Keratinocyte (primary cell): ENCODE results near the gene VAT1L.

Experiments used
- EZH2 ChIP-seq: IDR thresholded peaks from one replicate; pipeline ENCODE4 v1.6.1; 2012; ENCODE audit warnings: inconsistent platforms, mild to moderate bottlenecking, low read length, moderate library complexity
- TF ChIP-seq, protein P1 (sequence below), 3 experiments: IDR thresholded peaks in 1 of 3; conservative IDR thresholded peaks in 1 of 3; optimal IDR thresholded peaks in 1 of 3; 2 replicates in 2 of 3; 3 replicates in 1 of 3; pipeline versions ENCODE3 to v1.5.1; 2011; ENCODE audit warnings: low read length in 3 of 3, mild to moderate bottlenecking in 3 of 3, moderate library complexity in 2 of 3, control low read depth in 1 of 3, inconsistent platforms in 1 of 3; ENCODE audit not compliant: insufficient read depth in 2 of 3; ENCODE audit errors: extremely low read depth in 1 of 3

DNA sequence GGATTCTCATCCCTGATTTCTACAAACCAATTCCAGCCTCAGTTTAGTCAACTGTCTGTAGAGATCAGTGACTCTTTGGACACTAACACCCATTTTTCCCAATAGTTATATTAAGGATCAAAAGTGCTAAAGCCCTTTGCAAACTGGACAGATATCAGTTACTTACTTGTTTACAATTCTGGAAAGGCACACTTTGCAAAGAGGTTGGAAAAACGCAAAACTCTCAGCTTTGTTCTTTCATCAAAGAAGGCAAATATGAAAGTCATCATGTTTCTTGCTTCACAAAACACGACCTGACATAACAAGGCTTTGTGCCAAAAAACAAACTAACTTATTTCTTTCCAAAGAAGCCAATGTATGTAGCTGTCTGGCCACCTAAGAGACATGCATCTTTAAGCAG is 26.1 kb upstream of the VAT1L start:
- TF ChIP-seq, protein P1, sequence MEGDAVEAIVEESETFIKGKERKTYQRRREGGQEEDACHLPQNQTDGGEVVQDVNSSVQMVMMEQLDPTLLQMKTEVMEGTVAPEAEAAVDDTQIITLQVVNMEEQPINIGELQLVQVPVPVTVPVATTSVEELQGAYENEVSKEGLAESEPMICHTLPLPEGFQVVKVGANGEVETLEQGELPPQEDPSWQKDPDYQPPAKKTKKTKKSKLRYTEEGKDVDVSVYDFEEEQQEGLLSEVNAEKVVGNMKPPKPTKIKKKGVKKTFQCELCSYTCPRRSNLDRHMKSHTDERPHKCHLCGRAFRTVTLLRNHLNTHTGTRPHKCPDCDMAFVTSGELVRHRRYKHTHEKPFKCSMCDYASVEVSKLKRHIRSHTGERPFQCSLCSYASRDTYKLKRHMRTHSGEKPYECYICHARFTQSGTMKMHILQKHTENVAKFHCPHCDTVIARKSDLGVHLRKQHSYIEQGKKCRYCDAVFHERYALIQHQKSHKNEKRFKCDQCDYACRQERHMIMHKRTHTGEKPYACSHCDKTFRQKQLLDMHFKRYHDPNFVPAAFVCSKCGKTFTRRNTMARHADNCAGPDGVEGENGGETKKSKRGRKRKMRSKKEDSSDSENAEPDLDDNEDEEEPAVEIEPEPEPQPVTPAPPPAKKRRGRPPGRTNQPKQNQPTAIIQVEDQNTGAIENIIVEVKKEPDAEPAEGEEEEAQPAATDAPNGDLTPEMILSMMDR (optimal IDR thresholded peaks at IDR 0.05 in 1 of 3, IDR thresholded peaks at IDR 0.05 in 1 of 3, conservative IDR thresholded peaks at IDR 0.05 in 1 of 3; ENCODE audit: extremely low read depth in 1 of 3, insufficient read depth in 2 of 3, low read length in 3 of 3): no peak
- no peak for TF ChIP-seq EZH2
